Measurements from ENCODE around the gene ERP27.

ERP27 gene

GRCh38 chr12:14959126-14959440 is 20.7 kb upstream of the ERP27 start:
- DNase-seq = no peak

- DNase-seq = no peak
Measured at GRCh38 chr12:14958361-14959125, 20.2 kb upstream of the ERP27 start.

GRCh38 chr12:14957551-14958168 is 19.3 kb upstream of the ERP27 start:
- DNase-seq = no peak

GRCh38 chr12:14956905-14957304 is 18.6 kb upstream of the ERP27 start:
- no peak for DNase-seq

GRCh38 chr12:14956024-14956891 is 17.9 kb upstream of the ERP27 start:
- DNase-seq = no peak

- no peak for DNase-seq
Measured at GRCh38 chr12:14954269-14954668, 15.9 kb upstream of the ERP27 start.

- no peak for DNase-seq
Measured at GRCh38 chr12:14953752-14954151, 15.4 kb upstream of the ERP27 start.

- DNase-seq = no peak
Measured at GRCh38 chr12:14952299-14952921, 14.1 kb upstream of the ERP27 start.

- DNase-seq = no peak
Measured at GRCh38 chr12:14951851-14952250, 13.5 kb upstream of the ERP27 start.

GRCh38 chr12:14950982-14951746 is 12.8 kb upstream of the ERP27 start:
- DNase-seq = no peak

GRCh38 chr12:14950421-14950820 is 12.1 kb upstream of the ERP27 start:
- DNase-seq = no peak

- DNase-seq = no peak
Measured at GRCh38 chr12:14949631-14950030, 11.3 kb upstream of the ERP27 start.

- DNase-seq = no peak
Measured at GRCh38 chr12:14948672-14949071, 10.3 kb upstream of the ERP27 start.

GRCh38 chr12:14946861-14947260 is 8.5 kb upstream of the ERP27 start:
- DNase-seq = no peak

GRCh38 chr12:14946162-14946561 is 7.8 kb upstream of the ERP27 start:
- no peak for DNase-seq

- no peak for DNase-seq
Measured at GRCh38 chr12:14942196-14942931, 4.0 kb upstream of the ERP27 start.

- DNase-seq = no peak
Measured at GRCh38 chr12:14941369-14941768, 3.0 kb upstream of the ERP27 start.

GRCh38 chr12:14937689-14938088 is 648 bp downstream of the ERP27 start:
- no peak for DNase-seq

GRCh38 chr12:14937014-14937413 is 1.3 kb downstream of the ERP27 start:
- DNase-seq = no peak

- no peak for DNase-seq
Measured at GRCh38 chr12:14936224-14936861, 2.0 kb downstream of the ERP27 start.

- DNase-seq = no peak
Measured at GRCh38 chr12:14935031-14935430, 3.3 kb downstream of the ERP27 start.

Measured in NCI-H2227 treated with DMSO at 0.1 percent for 48 hours (cell line).